Breast epithelium (tissue), 4 donors: ENCODE measurements around the gene SPRED2. TPM values are rescaled to one million over a fixed set of nuclear protein-coding genes. Genes with fewer than 3 reads are reported as not detected.
A peak's percentile ranks its signal among the peaks of the same experiment; 100 is the strongest.

ENCODE experiments used
- DNase-seq, 2 donors: peaks; one replicate each; pipeline ENCODE4 v3.0.0-alpha.2; 2019; ENCODE audit warnings: low spot score in 2 of 2
- H3K27ac ChIP-seq, 2 donors: fragments of 200-600 bp; sonication (generic) in 1 of 2; one replicate each; pipeline ENCODE4 v1.5.1; 2016 to 2019; ENCODE audit warnings: mild to moderate bottlenecking in 1 of 2
- H3K27me3 ChIP-seq, 2 donors: fragments of 200-600 bp; sonication (generic) in 1 of 2; one replicate each; pipeline versions ENCODE4 v1.5.1 to v1.6.0; 2017 to 2019; ENCODE audit warnings: control low read depth in 1 of 2, mild to moderate bottlenecking in 1 of 2
- H3K36me3 ChIP-seq: fragments of 200-600 bp; one replicate; pipeline ENCODE4 v1.5.1; 2019
- H3K4me1 ChIP-seq, 2 donors: fragments of 200-600 bp; sonication (generic); one replicate each; pipeline ENCODE4 v1.5.1; 2016 to 2019; ENCODE audit warnings: control low read depth in 1 of 2
- H3K4me3 ChIP-seq, 3 donors: fragments of 200-600 bp; sonication (generic); 1 replicate in 2 of 3; 2 replicates in 1 of 3; pipeline ENCODE4 v1.5.1; 2016 to 2019; ENCODE audit warnings: mild to moderate bottlenecking in 3 of 3, moderate library complexity in 2 of 3
- H3K9me3 ChIP-seq, 2 donors: fragments of 200-600 bp; sonication (generic) in 1 of 2; one replicate each; pipeline ENCODE4 v1.5.1; 2016 to 2019; ENCODE audit warnings: control low read depth in 1 of 2
- CTCF ChIP-seq, 3 donors: fragments of 450-650 bp; IDR thresholded peaks; one replicate each; pipeline ENCODE4 v1.5.1; 2016 to 2017; ENCODE audit warnings: antibody characterized with exemption in 3 of 3, mild to moderate bottlenecking in 3 of 3, moderate library complexity in 3 of 3
- POLR2A ChIP-seq: fragments of 450-650 bp; IDR thresholded peaks from one replicate; pipeline ENCODE4 v1.6.1; 2016; ENCODE audit warnings: antibody characterized with exemption, mild to moderate bottlenecking, moderate library complexity
- POLR2AphosphoS5 ChIP-seq, 3 donors: sonication (generic); formaldehyde crosslinking; IDR thresholded peaks; one replicate each; pipeline ENCODE4 v1.6.1; 2017; ENCODE audit warnings: antibody characterized with exemption in 3 of 3
- intact Hi-C: fragments of 100-400 bp; cut with DNase I; formaldehyde crosslinking; loops from one replicate; pipeline ENCODE4 v1.15.1; 2023; ENCODE audit warnings: low total_unique reads
- total RNA-seq, 3 donors: library from RNA; depleted of rRNA; stranded (reverse); fragments of >200 nt; gene quantifications; one replicate each; pipeline ENCODE4 v1.1.0, GENCODE V29; 2016

The SPRED2 gene
- total RNA-seq, 3 donors from 2014 or later, result 14.6 to 25.2 (median 25.2) TPM

- DNase-seq, result peak; percentile 74 to 90
- Histone ChIP-seq H3K4me1 (no peaks in the 10 kb centered on the region), H3K27me3 (no peaks in the 10 kb centered on the region), H3K4me3 (no peak overlapping the region), H3K9me3 (no peaks in the 10 kb centered on the region), H3K36me3 (peaks cover 4% of the 10 kb centered on the region), H3K27ac (peak overlapping the region; percentile 87 to 92)
- intact Hi-C loops, result no loop called here
- TF ChIP-seq CTCF (IDR thresholded peaks at IDR 0.05), result peak in 1 of 3 donors; percentile 21
- TF ChIP-seq POLR2A, result no peak
- TF ChIP-seq POLR2AphosphoS5 (IDR thresholded peaks at IDR 0.05), result peak; percentile 26 to 49 (median 40)
These were observed 116.3 kb downstream of the SPRED2 start for GRCh38 chr2:65316072-65316471.

- no peaks in the 10 kb centered on the region for H3K9me3 ChIP-seq
- no peak overlapping the region for H3K4me3 ChIP-seq
- peak overlapping the region; percentile 20 to 92 for H3K27ac ChIP-seq
- peaks cover 1 to 2% of the 10 kb centered on the region in 2 donors for H3K4me1 ChIP-seq
- H3K36me3 ChIP-seq, result peaks cover 4% of the 10 kb centered on the region
- DNase-seq, result peak in 1 of 2 donors; percentile 28
- TF ChIP-seq CTCF (IDR thresholded peaks at IDR 0.05) (no peak), POLR2A (no peak)
- H3K27me3 ChIP-seq, result no peaks in the 10 kb centered on the region
- intact Hi-C loops, result no loop called here
These were observed 117.5 kb downstream of the SPRED2 start for GRCh38 chr2:65314801-65315441.

- no peaks in the 10 kb centered on the region for H3K9me3 ChIP-seq
- H3K4me3 ChIP-seq, result no peak overlapping the region
- no peaks in the 10 kb centered on the region for H3K27me3 ChIP-seq
- intact Hi-C loops, result no loop called here
- no peak for TF ChIP-seq POLR2AphosphoS5 (IDR thresholded peaks at IDR 0.05)
- no peak for TF ChIP-seq POLR2A
- TF ChIP-seq CTCF (IDR thresholded peaks at IDR 0.05), result no peak
- no peak for DNase-seq
- peaks cover 5 to 7% of the 10 kb centered on the region in 2 donors for H3K4me1 ChIP-seq
- peaks cover 4% of the 10 kb centered on the region for H3K36me3 ChIP-seq
- H3K27ac ChIP-seq, result no peak overlapping the region
These were observed 118.5 kb downstream of the SPRED2 start for GRCh38 chr2:65313954-65314256.

GRCh38 chr2:65313126-65313953 lies 119.1 kb downstream of the SPRED2 start:
- TF ChIP-seq POLR2A (no peak), POLR2AphosphoS5 (IDR thresholded peaks at IDR 0.05) (no peak), CTCF (IDR thresholded peaks at IDR 0.05) (no peak)
- Histone ChIP-seq H3K36me3 (peaks cover 4% of the 10 kb centered on the region), H3K4me1 (peaks cover 5 to 7% of the 10 kb centered on the region in 2 donors)

GRCh38 chr2:65311596-65311995 lies 120.8 kb downstream of the SPRED2 start:
- Histone ChIP-seq H3K36me3 (peaks cover 4% of the 10 kb centered on the region), H3K4me3 (no peak overlapping the region), H3K9me3 (no peaks in the 10 kb centered on the region), H3K27me3 (no peaks in the 10 kb centered on the region), H3K4me1 (peaks cover 5 to 7% of the 10 kb centered on the region in 2 donors), H3K27ac (peak overlapping the region in 1 of 2 donors; percentile 92)
- TF ChIP-seq POLR2AphosphoS5 (IDR thresholded peaks at IDR 0.05) (no peak), POLR2A (no peak), CTCF (IDR thresholded peaks at IDR 0.05) (no peak)
- intact Hi-C loops, result no loop called here
- DNase-seq, result no peak

More at GRCh38 chr2:65313126-65313953, 119.1 kb downstream of the SPRED2 start:
- peak overlapping the region in 1 of 2 donors; percentile 75 for H3K27ac ChIP-seq
- no peaks in the 10 kb centered on the region for H3K27me3 ChIP-seq
- intact Hi-C loops, result no loop called here
- DNase-seq, result peak in 1 of 2 donors; percentile 42
- no peak overlapping the region for H3K4me3 ChIP-seq
- no peaks in the 10 kb centered on the region for H3K9me3 ChIP-seq
